Panc1 (cell line): ENCODE data around the gene FOXG1. TPM values are rescaled to one million over a fixed set of nuclear protein-coding genes. Genes with fewer than 3 reads are reported as not detected.

Experiments used
- ATAC-seq: fragments of 200-7000 bp; cut with Tn5 transposase; 2 replicates; pipeline ENCODE4 v1.9.1; 2020; ENCODE audit warnings: mild to moderate bottlenecking, moderate library complexity
- BruUV-seq: library from RNA; stranded (reverse); fragments of 400-500 nt; replicated peaks from 2 replicates; lab custom pipeline; 2021; lab: Mats Ljungman, UMichigan
- CTCF ChIA-PET: fragments of 300-600 bp; sonication (Branson Sonifier 250); formaldehyde crosslinking; loops from one replicate; lab custom pipeline; 2022; ENCODE audit warnings: antibody characterized with exemption; lab: Charles Lee
- POLR2A ChIA-PET: fragments of 300-600 bp; sonication (Branson Sonifier 250); formaldehyde crosslinking; loops from one replicate; lab custom pipeline; 2022; ENCODE audit warnings: antibody characterized with exemption; lab: Charles Lee
- DNase-seq: peaks from one replicate; pipeline ENCODE4 v3.0.0-alpha.2; 2010; ENCODE audit warnings: low read depth, low spot score
- H3K27ac ChIP-seq: 2 replicates; pipeline ENCODE4 v1.5.1; 2011; ENCODE audit warnings: mild to moderate bottlenecking, low read length, inconsistent platforms
- H3K27me3 ChIP-seq: fragments of 200-500 bp; sonication (Bioruptor generic); 2 replicates; pipeline ENCODE4 v1.6.0; 2014; ENCODE audit warnings: low read length, inconsistent platforms; ENCODE audit not compliant: control insufficient read depth, insufficient read depth
- H3K36me3 ChIP-seq: fragments of 200-500 bp; sonication (Bioruptor generic); 2 replicates; pipeline ENCODE4 v1.5.1; 2014; ENCODE audit warnings: inconsistent platforms, mild to moderate bottlenecking, low read length, moderate library complexity; ENCODE audit not compliant: control insufficient read depth, insufficient read depth
- H3K4me1 ChIP-seq: 2 replicates; pipeline ENCODE4 v1.5.1; 2011; ENCODE audit warnings: inconsistent platforms, mild to moderate bottlenecking, low read length, moderate library complexity; ENCODE audit not compliant: control insufficient read depth, insufficient read depth
- H3K4me3 ChIP-seq, 2 experiments: 2 replicates each; pipeline ENCODE4 v1.5.1; 2011 to 2012; ENCODE audit warnings: low read depth in 2 of 2, low read length in 2 of 2, mild to moderate bottlenecking in 2 of 2, inconsistent platforms in 1 of 2, moderate library complexity in 1 of 2
- H3K9me3 ChIP-seq: fragments of 200-500 bp; sonication (Bioruptor generic); 2 replicates; pipeline ENCODE4 v1.5.1; 2014; ENCODE audit warnings: low read depth, mild to moderate bottlenecking, inconsistent platforms, low read length, moderate library complexity; ENCODE audit not compliant: control insufficient read depth, insufficient read depth
- POLR2AphosphoS5 ChIP-seq: IDR thresholded peaks from 2 replicates; pipeline ENCODE4 v1.6.1; 2012; ENCODE audit warnings: mild to moderate bottlenecking, low read depth, low read length, moderate library complexity
- REST ChIP-seq, 2 experiments: IDR thresholded peaks; 2 replicates each; pipeline ENCODE4 v1.6.1; 2011 to 2012; ENCODE audit warnings: low read depth in 2 of 2, control low read depth in 1 of 2, low read length in 1 of 2, mild to moderate bottlenecking in 1 of 2, moderate library complexity in 1 of 2; ENCODE audit not compliant: insufficient read depth in 1 of 2
- SIN3A ChIP-seq: IDR thresholded peaks from 2 replicates; pipeline ENCODE4 v1.6.1; 2012; ENCODE audit warnings: low read depth, mild to moderate bottlenecking, low read length, moderate library complexity, borderline replicate concordance; ENCODE audit not compliant: insufficient read depth
- TCF7L2 ChIP-seq: IDR thresholded peaks from 2 replicates; pipeline ENCODE4 v1.6.1; 2011; ENCODE audit warnings: mild to moderate bottlenecking, low read depth, low read length, inconsistent platforms
- in situ Hi-C: cut with HindIII; loops from 2 replicates; pipeline ENCODE4 v1.10.0; 2016; ENCODE audit warnings: low sequenced_read_pairs, low pct_unique_long_range_greater_than_20kb
- intact Hi-C: fragments of 100-400 bp; cut with micrococcal nuclease; formaldehyde crosslinking; loops from one replicate; pipeline ENCODE4 v1.10.0; 2022; ENCODE audit not compliant: unreplicated experiment
- total RNA-seq: library from RNA; stranded (reverse); gene quantifications from one replicate; pipeline ENCODE4 v1.2.1, GENCODE V29; 2021; ENCODE audit not compliant: unreplicated experiment
- TF ChIP-seq, protein P1 (sequence below): fragments of 450-650 bp; IDR thresholded peaks from 2 replicates; pipeline ENCODE4 v1.5.1; 2017; ENCODE audit warnings: mild to moderate bottlenecking

FOXG1 gene
- total RNA-seq, 1 experiment from 2014 or later = not detected

- in situ Hi-C loops (no loop called here), intact Hi-C loops (no loop called here)
- Histone ChIP-seq H3K27me3 (no peaks in the 10 kb centered on the region), H3K27ac (no peak overlapping the region), H3K4me3 (no peak overlapping the region), H3K4me1 (no peaks in the 10 kb centered on the region), H3K9me3 (no peaks in the 10 kb centered on the region), H3K36me3 (no peaks in the 10 kb centered on the region)
- ChIA-PET POLR2A (no interaction called here), CTCF (no interaction called here)
- TF ChIP-seq SIN3A (no peak), POLR2AphosphoS5 (no peak), TCF7L2 (no peak), REST (IDR thresholded peaks at IDR 0.05; ENCODE audit: insufficient read depth in 1 of 2, low read depth in 2 of 2, low read length in 1 of 2) (no peak)
- TF ChIP-seq, protein P1, sequence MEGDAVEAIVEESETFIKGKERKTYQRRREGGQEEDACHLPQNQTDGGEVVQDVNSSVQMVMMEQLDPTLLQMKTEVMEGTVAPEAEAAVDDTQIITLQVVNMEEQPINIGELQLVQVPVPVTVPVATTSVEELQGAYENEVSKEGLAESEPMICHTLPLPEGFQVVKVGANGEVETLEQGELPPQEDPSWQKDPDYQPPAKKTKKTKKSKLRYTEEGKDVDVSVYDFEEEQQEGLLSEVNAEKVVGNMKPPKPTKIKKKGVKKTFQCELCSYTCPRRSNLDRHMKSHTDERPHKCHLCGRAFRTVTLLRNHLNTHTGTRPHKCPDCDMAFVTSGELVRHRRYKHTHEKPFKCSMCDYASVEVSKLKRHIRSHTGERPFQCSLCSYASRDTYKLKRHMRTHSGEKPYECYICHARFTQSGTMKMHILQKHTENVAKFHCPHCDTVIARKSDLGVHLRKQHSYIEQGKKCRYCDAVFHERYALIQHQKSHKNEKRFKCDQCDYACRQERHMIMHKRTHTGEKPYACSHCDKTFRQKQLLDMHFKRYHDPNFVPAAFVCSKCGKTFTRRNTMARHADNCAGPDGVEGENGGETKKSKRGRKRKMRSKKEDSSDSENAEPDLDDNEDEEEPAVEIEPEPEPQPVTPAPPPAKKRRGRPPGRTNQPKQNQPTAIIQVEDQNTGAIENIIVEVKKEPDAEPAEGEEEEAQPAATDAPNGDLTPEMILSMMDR = no peak
- BruUV-seq = no TSS peak
- ATAC-seq = no peak
- DNase-seq = no peak
Observed at GRCh38 chr14:28785096-28785952, 18.7 kb downstream of the FOXG1 start.

DNA sequence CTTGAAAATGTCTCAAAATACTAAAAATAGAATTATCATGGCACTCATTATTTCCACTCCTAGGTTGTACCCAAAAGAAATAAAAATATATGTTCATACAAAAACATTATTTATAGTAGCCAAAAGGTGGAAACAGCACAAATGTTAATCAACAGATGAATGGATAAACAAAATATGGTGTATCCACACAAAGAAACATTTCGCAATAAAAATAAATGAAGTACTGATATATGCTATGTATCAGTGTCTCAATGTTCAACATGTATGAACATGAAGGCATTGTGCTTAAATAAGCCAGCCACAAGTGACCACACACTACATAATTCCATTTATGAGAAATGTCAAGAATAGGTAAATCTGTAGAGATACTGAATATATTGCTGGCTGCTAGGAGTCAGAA, 40.9 kb downstream of the FOXG1 start:
- TF ChIP-seq SIN3A (no peak), POLR2AphosphoS5 (no peak), REST (IDR thresholded peaks at IDR 0.05; ENCODE audit: insufficient read depth in 1 of 2, low read depth in 2 of 2, low read length in 1 of 2) (no peak)
- TF ChIP-seq, protein P1 = no peak
- Histone ChIP-seq H3K27me3 (no peaks in the 10 kb centered on the region), H3K4me3 (no peak overlapping the region), H3K4me1 (no peaks in the 10 kb centered on the region), H3K36me3 (no peaks in the 10 kb centered on the region), H3K9me3 (no peaks in the 10 kb centered on the region), H3K27ac (no peak overlapping the region)
- in situ Hi-C loops = no loop called here
- BruUV-seq = no TSS peak
- ATAC-seq (no peak), DNase-seq (no peak)
- intact Hi-C loops = no loop called here
- POLR2A ChIA-PET = no interaction called here
- CTCF ChIA-PET = no interaction called here
